GM21423 (cell line): ENCODE data around the gene ST6GALNAC3.
"Not testable (repeated sequence)": the region's sequence is repeated elsewhere in the genome, so short reads cannot be mapped to it uniquely, and the experiment has no call there.

Source experiments
- ATAC-seq: cut with Tn5 transposase; IDR thresholded peaks from one replicate; pipeline ENCODE4 v1.9.1; 2021; ENCODE audit warnings: mild to moderate bottlenecking, moderate library complexity; ENCODE audit not compliant: unreplicated experiment

ST6GALNAC3 gene

DNA sequence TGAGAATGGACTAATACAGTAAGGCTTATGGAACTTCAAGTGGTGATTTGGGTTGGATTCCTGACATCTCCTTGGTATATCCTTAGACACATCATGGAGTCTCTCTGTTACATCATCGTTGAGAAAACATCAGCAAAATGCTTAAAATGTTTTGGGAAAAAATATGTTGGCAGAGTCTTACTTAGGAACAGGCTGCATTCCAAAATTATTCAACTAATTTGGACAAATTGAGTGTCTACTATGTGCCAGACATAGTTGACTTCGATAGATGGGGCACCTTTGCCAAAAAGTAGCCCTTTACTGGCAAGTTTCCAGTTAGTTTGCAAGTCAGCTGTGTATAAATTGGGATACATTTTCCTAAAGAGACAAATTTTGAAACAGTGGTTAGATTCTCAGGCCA lies 539.3 kb downstream of the ST6GALNAC3 start:
- no peak for ATAC-seq

DNA sequence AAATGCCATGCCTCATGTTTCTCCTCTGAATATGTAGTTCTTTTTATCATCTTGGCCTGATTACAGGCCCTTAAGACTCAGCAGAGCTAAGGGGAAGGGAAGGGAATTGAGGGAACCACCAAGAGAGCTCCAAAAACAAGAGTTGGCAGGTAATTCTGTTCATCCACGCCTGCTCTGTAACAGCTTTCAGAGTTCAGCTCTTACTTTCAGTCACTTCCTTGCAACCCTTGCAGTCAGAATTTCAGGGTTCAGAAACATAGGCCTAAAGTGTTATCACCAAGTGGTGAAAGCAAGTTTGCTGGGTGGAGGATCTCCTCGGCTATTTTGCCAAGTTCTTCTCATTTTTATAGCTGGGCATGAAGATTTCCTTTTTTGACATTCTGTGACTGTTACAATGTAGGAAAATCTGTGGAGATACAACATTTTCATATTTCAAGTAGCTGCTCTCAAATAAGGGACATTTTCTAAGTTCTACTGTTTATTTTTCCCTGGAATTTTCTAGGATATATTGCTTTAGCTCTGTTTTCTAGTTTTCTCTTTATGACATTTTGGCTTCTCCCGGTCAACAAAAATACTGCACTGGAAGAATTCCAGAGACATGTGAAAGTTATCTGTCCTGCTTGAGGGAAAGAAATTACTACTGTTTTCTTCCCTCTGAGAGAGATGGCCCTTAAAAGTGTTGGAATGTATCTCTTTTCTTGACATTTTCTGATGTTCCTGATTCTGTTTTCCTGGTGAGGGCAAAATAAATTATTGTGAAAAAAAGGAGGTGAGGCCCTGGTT lies 540.9 kb downstream of the ST6GALNAC3 start:
- ATAC-seq, result no peak

DNA sequence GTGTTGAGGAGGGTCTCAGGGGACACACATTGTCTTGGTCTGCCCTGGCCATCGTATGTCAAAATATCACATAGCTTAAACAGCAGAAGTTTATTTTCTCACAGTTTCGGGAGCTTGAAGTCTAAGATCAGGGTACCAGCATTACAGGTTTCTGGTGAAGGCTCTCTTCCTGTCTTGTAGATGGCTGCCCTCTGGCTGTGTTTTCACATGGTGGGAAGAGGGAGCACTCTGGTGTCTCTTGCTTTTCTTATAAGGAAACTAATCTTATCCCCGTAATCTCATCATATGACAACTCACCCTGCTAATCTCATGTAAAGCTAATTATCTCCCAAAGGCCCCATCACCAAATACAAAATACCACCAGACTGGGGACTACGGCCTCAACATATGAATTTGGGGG lies 545.8 kb downstream of the ST6GALNAC3 start:
- ATAC-seq, result no peak

DNA sequence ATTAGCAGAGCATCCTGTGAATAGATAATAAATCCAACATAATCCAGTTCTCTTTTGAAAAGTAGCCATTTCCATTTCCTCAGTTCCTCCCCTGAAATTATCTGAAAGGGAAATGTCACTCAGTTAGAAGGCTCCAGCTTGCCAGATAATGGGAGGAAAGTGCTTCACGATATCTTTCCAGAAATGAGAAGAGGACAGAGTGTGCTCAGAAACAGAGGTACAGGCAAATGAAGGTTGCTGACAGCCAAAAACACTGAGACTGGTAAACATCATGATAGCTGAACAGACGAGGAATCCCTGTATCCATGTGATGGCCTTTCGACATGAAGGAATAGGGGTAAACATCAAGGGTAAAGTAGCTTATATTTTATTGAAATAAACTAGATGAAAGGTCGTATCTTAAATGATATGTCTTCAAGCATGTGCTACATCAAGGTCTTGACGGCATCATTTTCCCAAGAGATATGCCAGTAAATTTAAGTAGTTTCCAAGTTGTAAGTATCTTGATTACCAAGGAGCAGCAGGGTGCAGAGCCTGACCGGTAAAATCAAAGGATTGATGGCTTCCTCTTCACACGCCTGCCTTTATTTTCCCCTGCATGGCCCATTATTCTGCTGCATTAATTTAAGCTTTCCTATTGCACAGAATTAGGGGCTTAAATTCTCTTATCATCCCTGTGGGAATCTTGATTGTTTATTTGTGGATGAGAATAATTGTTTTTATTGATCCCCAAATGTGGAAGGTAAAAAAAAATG lies 548.4 kb downstream of the ST6GALNAC3 start:
- no peak for ATAC-seq

DNA sequence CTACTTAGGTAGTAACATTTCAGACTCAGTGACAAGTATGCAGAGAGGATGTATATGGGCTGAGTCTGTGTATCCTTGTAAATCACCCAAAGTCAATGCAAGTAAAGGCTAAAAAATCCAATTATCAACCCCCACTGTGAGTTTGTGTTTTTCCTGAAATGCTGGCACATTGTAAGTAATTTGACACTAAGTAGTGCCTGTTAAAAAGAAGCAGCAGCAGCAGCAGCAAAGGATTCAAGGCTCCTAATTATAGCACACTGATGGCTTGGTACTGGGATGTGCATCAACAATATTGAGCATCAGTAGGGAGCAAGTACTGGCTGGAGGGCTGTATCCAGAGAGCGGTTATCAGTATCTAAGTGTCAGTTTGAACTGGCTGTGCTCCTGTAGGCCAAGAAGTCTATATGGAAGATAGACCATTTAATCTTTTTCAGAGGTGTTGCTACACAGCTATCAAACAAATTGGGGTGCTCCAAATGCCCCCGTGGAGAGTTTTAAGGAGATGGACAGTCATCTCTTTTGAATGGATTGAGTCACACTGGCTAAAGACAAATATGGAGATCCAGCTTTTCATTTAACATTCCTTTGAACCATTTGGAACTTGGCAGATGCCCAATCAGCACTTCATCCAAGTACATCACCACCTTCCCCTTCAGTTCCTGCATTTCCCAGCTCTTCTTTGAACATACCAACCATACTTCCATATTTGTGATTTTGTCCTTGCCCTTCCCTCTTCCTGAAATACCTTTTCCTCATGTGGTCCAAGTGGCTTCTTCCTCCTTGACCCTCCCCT lies 551.5 kb downstream of the ST6GALNAC3 start:
- no peak for ATAC-seq

DNA sequence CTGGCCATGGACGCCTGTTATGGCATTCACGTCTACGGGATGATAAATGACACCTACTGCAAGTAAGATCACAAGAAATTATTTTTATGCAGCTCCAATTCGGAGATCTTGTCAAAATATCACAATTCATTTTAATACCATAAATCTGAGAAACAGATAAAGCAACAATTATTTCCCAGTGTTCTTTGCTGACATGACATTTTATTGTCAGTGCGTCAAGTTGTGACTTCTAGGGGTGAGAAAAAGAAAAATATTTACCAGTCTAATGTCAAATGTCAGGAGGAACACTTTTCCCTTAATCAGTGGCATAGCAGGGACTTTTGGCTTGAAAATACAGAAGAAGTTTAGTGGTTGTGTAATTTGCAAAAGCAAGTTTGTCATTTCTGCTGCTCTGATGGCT lies 553.0 kb downstream of the ST6GALNAC3 start:
- ATAC-seq, result no peak

DNA sequence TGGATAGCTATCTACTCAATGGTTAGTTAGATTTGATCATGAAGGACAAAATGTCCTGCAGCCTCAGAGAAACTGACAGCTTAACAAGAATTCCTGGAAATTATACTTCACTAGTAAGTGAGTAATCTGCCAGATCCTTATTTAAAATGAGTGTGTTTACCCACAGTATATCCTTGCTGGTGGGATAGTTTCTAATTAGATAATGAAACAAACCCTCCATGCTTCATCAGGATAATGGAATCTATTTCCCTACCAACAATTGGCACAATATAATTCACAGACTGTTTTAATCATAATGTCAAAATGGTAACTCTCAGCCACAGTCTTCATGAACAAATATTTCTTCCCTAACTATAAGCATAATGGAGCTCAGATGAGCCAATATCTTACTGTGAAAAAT lies 553.4 kb downstream of the ST6GALNAC3 start:
- no peak for ATAC-seq

DNA sequence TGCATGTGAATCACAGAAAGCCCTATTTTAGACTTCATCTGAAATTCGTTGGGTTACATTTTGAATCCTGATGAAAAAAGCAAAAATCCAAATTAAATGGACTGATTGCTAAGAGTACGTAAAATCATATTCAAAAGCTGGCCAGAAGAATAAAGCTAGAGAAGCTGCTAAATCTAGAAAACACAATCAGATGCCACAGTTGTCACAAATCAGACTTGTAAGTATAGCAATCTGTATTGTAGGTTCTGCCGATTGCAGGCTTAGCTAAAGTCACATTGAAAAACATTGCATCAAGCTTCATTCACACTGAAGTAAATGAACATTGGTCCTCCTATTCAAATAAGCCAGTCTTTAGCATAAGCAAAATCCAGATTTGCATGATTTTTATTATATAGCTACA lies 557.6 kb downstream of the ST6GALNAC3 start:
- ATAC-seq, result no peak

DNA sequence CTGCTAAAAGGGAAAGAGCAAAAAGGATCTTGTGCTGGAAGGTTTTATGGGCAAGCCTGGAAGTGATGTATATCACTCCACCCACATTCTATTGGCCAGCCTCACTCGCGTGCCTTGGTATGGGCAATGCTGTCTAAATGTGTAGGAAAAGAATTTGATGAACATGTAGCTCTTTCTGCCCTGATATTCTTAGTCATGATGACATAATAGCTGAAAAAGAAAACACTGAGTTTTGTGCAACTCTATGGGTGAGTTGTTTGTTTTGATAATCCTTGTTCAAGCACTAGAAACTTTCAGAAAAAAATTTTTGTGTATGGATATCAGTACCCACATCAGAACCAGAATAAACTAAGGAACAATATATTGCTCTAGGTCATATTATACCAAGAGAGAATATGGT lies 561.2 kb downstream of the ST6GALNAC3 start:
- ATAC-seq, result no peak

DNA sequence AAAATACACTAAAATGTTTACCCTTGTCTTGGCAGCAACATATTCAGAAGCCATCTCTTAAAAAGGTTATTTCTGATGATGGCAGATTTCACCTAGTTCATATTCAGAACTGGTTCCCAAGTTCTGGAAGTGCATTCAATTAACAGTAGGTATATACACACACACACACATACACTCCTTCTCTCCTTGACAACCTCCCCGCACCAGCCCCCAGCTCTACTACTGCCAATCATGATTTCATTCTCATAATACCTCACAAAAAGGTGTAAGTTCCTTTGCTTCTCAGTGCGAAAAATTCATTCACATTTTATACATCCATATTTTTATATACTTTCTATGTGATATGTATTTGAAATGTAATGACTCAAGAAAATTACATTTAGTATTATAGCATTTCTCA lies 564.6 kb downstream of the ST6GALNAC3 start:
- ATAC-seq, result no peak

DNA sequence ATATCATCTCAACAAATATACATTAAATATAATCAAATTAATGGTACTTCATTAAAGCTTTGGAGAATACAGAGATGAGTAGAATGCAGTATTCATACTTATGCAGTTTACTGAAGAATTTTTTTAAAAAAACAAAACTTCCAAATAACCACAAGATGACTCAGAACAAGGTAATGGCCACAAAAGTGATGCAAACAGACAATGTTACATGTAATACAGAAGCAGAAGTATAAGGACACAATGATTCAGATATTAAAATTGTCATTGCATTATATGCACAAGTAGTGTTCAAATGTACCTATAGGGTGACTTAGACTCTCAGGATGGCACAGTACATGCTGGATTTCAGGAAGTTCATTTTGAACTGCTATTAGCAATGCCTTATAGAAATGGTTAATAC lies 565.5 kb downstream of the ST6GALNAC3 start:
- ATAC-seq, result no peak

DNA sequence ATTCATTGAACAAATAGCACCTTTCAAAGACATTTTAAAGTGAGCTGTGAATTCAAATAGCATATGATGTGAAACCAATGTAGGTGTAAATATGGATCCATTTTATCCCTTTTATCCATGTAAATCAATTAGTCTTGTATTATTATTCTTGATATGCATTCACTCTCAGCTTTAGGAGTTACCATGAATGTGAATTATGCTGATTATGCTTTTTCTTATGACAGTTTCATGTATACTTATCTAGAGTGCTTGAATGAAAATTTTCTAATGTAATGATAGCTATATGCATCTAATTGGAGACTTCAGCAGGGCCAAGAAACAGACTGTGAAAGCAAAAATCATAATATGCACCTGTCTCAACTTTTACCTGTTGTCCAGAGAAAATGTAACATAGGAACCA lies 566.2 kb downstream of the ST6GALNAC3 start:
- no peak for ATAC-seq

DNA sequence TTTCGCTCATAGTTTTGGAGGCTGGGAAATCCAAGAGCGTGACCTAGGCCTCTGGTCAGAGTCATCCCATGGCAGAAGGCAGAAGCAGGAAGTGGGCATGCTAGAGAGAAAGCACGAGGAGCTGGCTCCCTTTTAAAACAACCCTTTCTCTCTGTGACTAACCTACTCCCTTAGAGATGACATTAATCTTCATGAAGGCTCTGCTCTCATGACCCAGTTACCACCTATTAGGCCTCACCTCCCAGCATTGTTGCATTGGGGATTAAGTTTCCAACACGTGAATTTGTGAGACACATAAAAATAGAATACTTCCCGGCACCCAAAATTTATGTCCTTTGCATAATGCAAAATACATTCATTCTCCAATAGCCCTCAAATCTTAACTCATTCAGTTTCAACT lies 569.6 kb downstream of the ST6GALNAC3 start:
- ATAC-seq, result no peak

DNA sequence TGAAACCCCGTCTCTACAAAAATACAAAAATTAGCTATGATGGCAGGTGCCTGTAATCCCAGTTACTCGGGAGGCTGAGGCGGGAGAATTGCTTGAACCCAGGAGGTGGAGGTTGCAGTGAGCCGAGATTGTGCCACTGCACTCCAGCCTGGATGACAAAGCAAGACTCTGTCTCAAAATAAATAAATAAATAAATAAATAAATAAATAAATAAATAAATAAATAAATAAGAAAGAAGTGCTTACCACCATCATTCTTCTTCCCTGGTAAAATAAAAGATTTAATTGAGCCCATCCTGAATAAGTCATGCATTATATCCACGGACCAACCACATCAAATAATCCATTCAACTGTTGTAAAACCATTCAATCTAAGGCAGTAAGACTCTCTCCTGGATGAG lies 578.3 kb downstream of the ST6GALNAC3 start:
- ATAC-seq, result not testable (repeated sequence)

DNA sequence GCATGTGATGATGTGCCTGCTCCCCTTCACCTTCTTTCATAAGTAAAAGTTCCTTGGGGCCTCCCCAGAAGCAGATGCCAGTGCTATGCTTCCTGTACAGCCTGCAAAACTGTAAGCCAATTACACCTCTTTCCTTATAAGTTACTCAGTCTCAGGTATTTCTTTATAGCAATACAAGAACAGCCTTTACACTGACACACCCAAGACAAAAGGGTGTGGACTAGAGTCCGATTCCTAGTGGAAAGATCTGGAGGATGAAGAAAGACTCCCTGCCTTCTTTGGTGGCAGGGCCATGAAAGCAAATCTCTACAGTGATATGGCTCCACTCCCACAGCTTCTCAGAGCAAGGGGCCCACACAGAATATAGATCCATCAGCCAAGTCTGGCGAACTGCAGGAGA lies 583.1 kb downstream of the ST6GALNAC3 start:
- no peak for ATAC-seq

DNA sequence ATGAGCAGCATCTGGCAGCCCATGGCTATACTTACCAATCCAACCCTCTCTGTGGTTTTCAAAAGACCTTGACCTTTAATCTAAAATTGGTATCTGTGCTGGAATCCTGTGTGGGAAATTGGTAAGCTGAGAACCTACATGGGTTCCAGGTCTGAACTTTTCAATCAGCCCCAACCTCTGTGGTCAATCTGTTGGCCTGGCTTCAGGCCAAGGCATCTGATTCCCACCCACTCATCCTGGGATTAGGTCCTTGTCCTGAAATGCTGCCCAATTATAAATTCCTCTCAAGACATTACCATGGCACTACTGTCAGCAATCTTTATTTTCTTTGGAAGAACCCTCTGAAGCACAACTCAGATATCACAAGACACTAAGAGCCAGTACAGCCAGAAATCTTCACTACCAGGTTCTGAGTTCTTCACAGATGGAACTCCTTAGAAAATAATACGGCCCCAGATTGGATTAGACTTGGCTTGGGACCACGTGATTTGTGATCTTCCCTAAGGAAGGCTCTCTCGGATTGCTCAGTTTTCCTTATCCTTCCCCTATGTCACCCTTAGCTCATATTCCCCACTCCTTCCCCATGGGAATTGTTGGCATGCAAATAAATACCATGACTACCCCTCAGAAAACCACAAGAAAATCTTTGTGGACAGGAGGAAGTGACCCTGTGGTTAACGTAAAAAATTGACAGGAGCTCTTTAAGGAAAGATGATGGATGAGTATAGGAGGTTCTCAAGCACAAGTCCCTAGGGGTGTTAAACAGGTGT lies 584.8 kb downstream of the ST6GALNAC3 start:
- no peak for ATAC-seq

DNA sequence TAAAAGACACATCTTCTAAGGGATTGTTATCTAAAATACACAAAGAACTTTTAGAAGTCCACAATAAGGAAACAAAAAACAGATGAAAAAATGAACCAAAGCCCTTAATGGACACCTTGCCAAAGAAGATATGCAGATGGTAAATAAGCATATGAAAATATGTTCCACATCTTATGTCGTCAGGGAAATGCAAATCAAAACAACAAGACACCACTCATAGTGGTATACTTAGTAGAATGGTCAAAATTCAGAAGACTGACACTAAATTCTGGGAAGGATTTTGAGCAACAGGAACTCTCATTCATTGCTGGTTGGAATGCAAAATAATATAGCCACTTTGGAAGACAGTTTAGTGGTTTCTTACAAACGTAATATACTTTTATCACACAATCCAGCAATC lies 587.0 kb downstream of the ST6GALNAC3 start:
- no peak for ATAC-seq

DNA sequence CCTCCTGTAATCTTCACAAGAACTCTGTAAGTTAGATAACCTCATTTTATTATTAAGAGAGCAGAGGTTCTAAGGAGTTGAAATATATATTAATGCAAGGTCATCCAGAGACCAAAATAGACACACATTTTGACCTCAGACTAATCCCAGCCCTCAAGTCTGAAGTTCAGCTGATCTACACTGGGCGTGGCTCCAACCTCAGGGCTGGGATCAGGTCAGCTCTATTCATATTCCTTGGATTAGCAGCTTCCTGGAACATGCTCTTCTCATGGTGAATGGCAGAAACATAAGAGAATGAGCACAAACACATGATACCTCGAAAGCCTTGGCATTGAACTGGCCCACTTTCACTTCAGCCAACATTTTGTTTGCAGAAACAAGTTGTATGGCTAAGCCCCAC lies 592.0 kb downstream of the ST6GALNAC3 start:
- ATAC-seq, result no peak

DNA sequence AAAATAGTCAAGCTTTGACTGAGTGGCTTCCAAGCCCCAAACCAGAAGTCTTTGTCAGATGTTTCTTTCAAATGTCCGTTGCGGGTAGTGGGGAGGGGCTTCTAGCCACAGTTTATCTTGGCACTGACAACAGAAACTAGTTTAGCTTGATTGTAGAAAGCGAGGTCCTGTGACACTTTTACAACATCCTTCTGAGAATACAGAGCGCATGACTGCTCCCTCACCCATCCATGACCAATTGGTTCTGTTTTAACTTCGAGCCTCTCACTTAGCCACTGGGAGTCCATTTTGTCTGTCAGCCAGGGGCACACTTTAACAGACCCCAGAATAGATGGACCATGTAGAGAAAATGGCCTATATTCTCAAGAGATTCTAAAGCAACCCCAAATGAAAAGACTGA lies 593.5 kb downstream of the ST6GALNAC3 start:
- ATAC-seq, result peak; percentile 80

DNA sequence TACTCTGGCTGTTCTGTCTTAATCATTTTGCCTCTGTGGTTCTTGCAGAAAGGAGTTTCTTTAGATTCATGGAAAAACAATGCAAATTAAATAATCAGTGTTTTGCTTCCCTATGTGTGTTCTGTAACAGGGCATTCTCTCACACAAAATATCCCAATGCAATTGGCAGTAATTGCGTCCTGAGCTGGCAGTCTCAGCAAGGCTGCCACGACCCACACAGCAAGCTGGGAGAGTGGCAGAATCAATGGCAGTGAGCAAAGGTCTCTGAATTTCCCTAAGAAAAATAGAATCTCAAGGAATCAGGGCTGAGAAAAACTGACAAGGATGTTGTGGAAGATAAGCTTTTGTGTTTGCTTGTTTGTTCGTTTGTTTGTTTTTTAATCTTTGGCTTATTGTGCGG lies 594.6 kb downstream of the ST6GALNAC3 start:
- no peak for ATAC-seq
